ENCODE data around the gene AGAP2.

GRCh38 chr12:57732726-57733593, 5.6 kb downstream of the AGAP2 start:
- no peak for TF ChIP-seq CTCF (conservative IDR thresholded peaks at IDR 0.05; ENCODE audit: low read length)
- no peak for TF ChIP-seq EZH2phosphoT487 (IDR thresholded peaks at IDR 0.05; ENCODE audit: borderline replicate concordance)

Data from Loucy (cell line).